Omental fat pad (tissue), 4 donors: ENCODE data around the gene TICRR. TPM values are rescaled to one million over a fixed set of nuclear protein-coding genes. Genes with fewer than 3 reads are reported as not detected.

ENCODE experiments used
- ATAC-seq: fragments of 150-250 bp; one replicate; pipeline ENCODE4 v1.9.1; 2016; ENCODE audit warnings: mild to moderate bottlenecking, moderate library complexity; ENCODE audit not compliant: low FRiP score
- DNase-seq: peaks from one replicate; pipeline ENCODE4 v3.0.0-alpha.2; 2019; ENCODE audit warnings: low spot score
- CTCF ChIP-seq, 3 donors: fragments of 450-650 bp; IDR thresholded peaks; one replicate each; pipeline ENCODE4 v1.5.1; 2016 to 2017; ENCODE audit warnings: antibody characterized with exemption in 3 of 3, mild to moderate bottlenecking in 3 of 3, moderate library complexity in 2 of 3
- total RNA-seq, 4 donors: library from RNA; depleted of rRNA; stranded (reverse); fragments of >200 nt; gene quantifications; one replicate each; pipeline ENCODE4 v1.1.0, GENCODE V29; 2016

TICRR gene
- total RNA-seq, 4 donors from 2014 or later, result 0.09 to 0.79 (median 0.36) TPM; not detected in 1

- ATAC-seq, result no peak
- TF ChIP-seq CTCF (IDR thresholded peaks at IDR 0.05), result no peak
- no peak for DNase-seq
Measured at GRCh38 chr15:89628301-89628700, 53.0 kb downstream of the TICRR start.

DNA sequence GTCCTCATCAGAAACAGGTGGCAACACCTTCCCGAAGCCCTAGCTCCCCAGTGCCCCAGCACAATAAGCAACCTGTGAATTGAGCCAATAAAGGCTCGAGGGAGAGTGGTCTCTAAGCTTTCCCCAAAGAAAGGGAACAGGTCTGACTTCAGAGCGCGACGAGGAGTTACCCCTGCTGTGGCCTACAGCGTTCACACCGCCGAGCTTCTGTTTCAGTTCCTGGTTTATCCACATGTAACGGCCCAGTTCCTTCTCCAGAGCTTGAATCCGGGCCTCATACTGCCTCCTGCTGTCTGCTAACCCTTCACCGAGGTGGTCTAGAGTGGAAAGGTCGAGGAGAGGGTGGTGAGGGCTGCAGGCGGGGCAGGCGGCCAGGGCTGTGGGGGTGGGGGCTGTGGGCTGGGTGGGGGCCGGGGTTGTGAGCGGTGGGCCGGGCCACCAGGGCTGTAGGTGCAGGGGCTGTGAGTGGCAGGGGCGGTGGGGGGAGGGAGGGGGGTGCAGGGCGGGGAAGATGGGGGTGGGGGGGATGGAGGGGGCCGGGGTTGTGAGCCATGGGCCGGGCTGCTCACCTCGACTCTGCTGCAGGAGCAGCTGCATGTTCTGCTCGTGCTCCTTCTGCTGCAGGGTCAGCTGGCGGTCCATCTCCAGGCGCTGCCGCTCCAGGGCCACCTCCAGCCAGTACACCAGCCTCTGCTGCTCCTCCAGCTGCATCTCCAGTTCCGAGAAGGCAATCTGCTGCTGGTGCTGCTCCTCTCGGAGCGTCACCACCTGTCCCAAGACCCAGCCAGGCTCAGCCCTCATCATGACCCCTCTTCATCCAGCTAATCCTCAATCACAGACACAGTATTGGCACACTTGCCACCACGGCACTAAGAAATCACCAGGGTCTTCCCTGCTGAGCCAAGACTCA, 53.8 kb downstream of the TICRR start:
- no peak for TF ChIP-seq CTCF (IDR thresholded peaks at IDR 0.05)
- DNase-seq (no peak), ATAC-seq (no peak)

DNA sequence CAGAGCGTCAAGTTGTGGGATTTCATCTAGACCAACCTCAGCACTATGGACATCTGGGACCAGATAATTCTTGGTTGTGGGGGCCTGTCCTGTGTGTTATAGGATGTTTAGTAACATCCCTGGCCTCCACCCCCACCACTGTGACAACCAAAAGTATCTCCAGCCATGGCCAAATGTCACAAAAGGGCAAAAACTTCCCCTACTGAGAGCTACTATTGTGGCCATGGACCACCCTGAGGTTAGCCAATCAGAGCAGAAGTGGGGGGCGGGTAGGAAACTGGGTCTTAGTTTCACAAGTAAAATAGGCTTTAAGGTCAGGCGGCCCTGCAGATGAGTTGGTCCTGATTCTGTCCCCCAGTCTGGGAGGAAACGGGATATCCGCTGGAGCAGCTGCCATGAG, 54.6 kb downstream of the TICRR start:
- DNase-seq, result no peak
- TF ChIP-seq CTCF (IDR thresholded peaks at IDR 0.05), result no peak
- ATAC-seq, result no peak

- ATAC-seq, result no peak
- no peak for TF ChIP-seq CTCF (IDR thresholded peaks at IDR 0.05)
Measured at GRCh38 chr15:89630260-89630659, 55.0 kb downstream of the TICRR start.

GRCh38 chr15:89630974-89631901, 56.0 kb downstream of the TICRR start:
- DNase-seq (no peak), ATAC-seq (no peak)
- no peak for TF ChIP-seq CTCF (IDR thresholded peaks at IDR 0.05)

More at GRCh38 chr15:89630260-89630659, 55.0 kb downstream of the TICRR start:
- DNase-seq, result no peak

GRCh38 chr15:89631902-89632264, 56.6 kb downstream of the TICRR start:
- TF ChIP-seq CTCF (IDR thresholded peaks at IDR 0.05), result no peak
- DNase-seq (no peak), ATAC-seq (no peak)
